SK-N-SH treated with all-trans-retinoic acid at 6 μM for 48 hours (cell line): Measurements from ENCODE around the gene AKIP1.
"Not testable (repeated sequence)": the region's sequence is repeated elsewhere in the genome, so short reads cannot be mapped to it uniquely, and the experiment has no call there.

Experiments used
- ATAC-seq: fragments of 200-7000 bp; cut with Tn5 transposase; 3 replicates; pipeline ENCODE4 v1.9.1; 2020; ENCODE audit warnings: mild to moderate bottlenecking, moderate library complexity
- ARNTL ChIP-seq: fragments of 450-650 bp; formaldehyde crosslinking; IDR thresholded peaks from 2 replicates; pipeline ENCODE4 v1.5.0; 2020; ENCODE audit warnings: low read depth, mild to moderate bottlenecking, moderate library complexity, borderline replicate concordance
- BACH2 ChIP-seq: fragments of 250-450 bp; sonication (Bioruptor Pico); IDR thresholded peaks from 2 replicates; pipeline ENCODE4 v1.9.0; 2021; ENCODE audit warnings: mild to moderate bottlenecking, borderline replicate concordance
- CSDC2 ChIP-seq: fragments of 250-450 bp; sonication (Bioruptor Pico); IDR thresholded peaks from 2 replicates; pipeline ENCODE4 v1.5.0; 2020; ENCODE audit warnings: mild to moderate bottlenecking, moderate library complexity
- ESRRG ChIP-seq: fragments of 250-450 bp; sonication (Bioruptor Pico); IDR thresholded peaks from 2 replicates; pipeline ENCODE4 v1.6.1; 2021; ENCODE audit warnings: mild to moderate bottlenecking
- GLIS3 ChIP-seq: fragments of 250-450 bp; sonication (Bioruptor Pico); IDR thresholded peaks from 2 replicates; pipeline ENCODE4 v1.5.0; 2020; ENCODE audit warnings: mild to moderate bottlenecking, moderate library complexity
- ISL1 ChIP-seq: fragments of 250-450 bp; sonication (Bioruptor Pico); IDR thresholded peaks from 2 replicates; pipeline ENCODE4 v2.1.2; 2022; ENCODE audit warnings: mild to moderate bottlenecking, moderate library complexity
- OSR1 ChIP-seq: fragments of 250-450 bp; sonication (Bioruptor Pico); IDR thresholded peaks from 2 replicates; pipeline ENCODE4 v1.8.0; 2022; ENCODE audit warnings: moderate library complexity, mild to moderate bottlenecking, inconsistent platforms
- PPARA ChIP-seq: fragments of 250-450 bp; sonication (Bioruptor Pico); IDR thresholded peaks from 2 replicates; pipeline ENCODE4 v1.5.0; 2020; ENCODE audit warnings: mild to moderate bottlenecking, borderline replicate concordance
- RARB ChIP-seq: fragments of 250-450 bp; sonication (Bioruptor Pico); IDR thresholded peaks from 2 replicates; pipeline ENCODE4 v1.8.0; 2021; ENCODE audit warnings: mild to moderate bottlenecking, moderate library complexity
- SNAI2 ChIP-seq: fragments of 250-450 bp; sonication (Bioruptor Pico); IDR thresholded peaks from 2 replicates; pipeline ENCODE4 v1.5.0; 2020; ENCODE audit warnings: mild to moderate bottlenecking, moderate library complexity
- TCF4 ChIP-seq: fragments of 250-450 bp; sonication (Bioruptor Pico); IDR thresholded peaks from 2 replicates; pipeline ENCODE4 v1.8.0; 2021; ENCODE audit warnings: mild to moderate bottlenecking, moderate library complexity, borderline replicate concordance
- TOX ChIP-seq: fragments of 250-450 bp; sonication (Bioruptor Pico); IDR thresholded peaks from 2 replicates; pipeline ENCODE4 v1.8.0; 2021; ENCODE audit warnings: mild to moderate bottlenecking, moderate library complexity, borderline replicate concordance
- ZC3H10 ChIP-seq: fragments of 250-450 bp; sonication (Bioruptor Pico); IDR thresholded peaks from 2 replicates; pipeline ENCODE4 v1.5.1; 2021; ENCODE audit warnings: mild to moderate bottlenecking, moderate library complexity
- ZFP3 ChIP-seq: fragments of 250-450 bp; sonication (Bioruptor Pico); IDR thresholded peaks from 2 replicates; pipeline ENCODE4 v1.5.0; 2020; ENCODE audit warnings: mild to moderate bottlenecking, moderate library complexity
- ZFP30 ChIP-seq: fragments of 450-650 bp; formaldehyde crosslinking; IDR thresholded peaks from 2 replicates; pipeline ENCODE4 v1.5.0; 2022; ENCODE audit warnings: mild to moderate bottlenecking, moderate library complexity
- ZNF565 ChIP-seq: fragments of 450-650 bp; formaldehyde crosslinking; conservative IDR thresholded peaks from 2 replicates; pipeline ENCODE4 v1.5.0; 2020; ENCODE audit warnings: low read depth, mild to moderate bottlenecking, moderate library complexity
- ZNF70 ChIP-seq: fragments of 450-650 bp; formaldehyde crosslinking; IDR thresholded peaks from 2 replicates; pipeline ENCODE4 v1.5.0; 2020; ENCODE audit warnings: mild to moderate bottlenecking, moderate library complexity
- ZNF8 ChIP-seq: fragments of 450-650 bp; formaldehyde crosslinking; IDR thresholded peaks from 2 replicates; pipeline ENCODE4 v1.5.0; 2020; ENCODE audit warnings: mild to moderate bottlenecking, moderate library complexity
- TF ChIP-seq, protein P1 (sequence below): fragments of 250-450 bp; sonication (Bioruptor Pico); IDR thresholded peaks from 2 replicates; pipeline ENCODE4 v1.5.1; 2020; ENCODE audit warnings: low read depth, mild to moderate bottlenecking, moderate library complexity
- TF ChIP-seq, protein P2 (sequence below): fragments of 250-450 bp; sonication (Bioruptor Pico); IDR thresholded peaks from 2 replicates; pipeline ENCODE4 v1.8.0; 2020; ENCODE audit warnings: mild to moderate bottlenecking, moderate library complexity, borderline replicate concordance
- TF ChIP-seq, protein P3 (sequence below): fragments of 250-450 bp; sonication (Bioruptor Pico); IDR thresholded peaks from 2 replicates; pipeline ENCODE4 v1.5.1; 2021; ENCODE audit warnings: mild to moderate bottlenecking, moderate library complexity
- TF ChIP-seq, protein P4 (sequence below): fragments of 250-450 bp; sonication (Bioruptor Pico); IDR thresholded peaks from 2 replicates; pipeline ENCODE4 v1.5.0; 2020; ENCODE audit warnings: mild to moderate bottlenecking, moderate library complexity

AKIP1 gene

DNA sequence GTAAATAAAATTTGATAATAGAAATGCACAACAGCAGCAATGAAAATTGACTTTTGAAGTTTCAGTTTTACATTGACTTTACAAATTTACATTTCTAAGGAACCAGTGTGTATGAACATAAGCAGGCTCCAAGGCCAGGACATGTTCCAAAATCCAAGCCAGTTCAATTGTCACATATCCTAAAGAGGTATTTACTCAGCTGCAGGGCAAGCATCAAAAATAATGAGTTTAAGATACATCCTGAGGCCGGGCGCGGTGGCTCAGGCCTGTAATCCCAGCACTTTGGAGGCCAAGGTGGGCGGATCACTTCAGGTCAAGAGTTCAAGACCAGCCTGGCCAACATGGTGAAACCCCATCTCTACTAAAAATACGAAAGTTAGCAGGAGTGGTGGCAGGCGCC, 39.0 kb upstream of the AKIP1 start (continued):
- TF ChIP-seq, protein P1, sequence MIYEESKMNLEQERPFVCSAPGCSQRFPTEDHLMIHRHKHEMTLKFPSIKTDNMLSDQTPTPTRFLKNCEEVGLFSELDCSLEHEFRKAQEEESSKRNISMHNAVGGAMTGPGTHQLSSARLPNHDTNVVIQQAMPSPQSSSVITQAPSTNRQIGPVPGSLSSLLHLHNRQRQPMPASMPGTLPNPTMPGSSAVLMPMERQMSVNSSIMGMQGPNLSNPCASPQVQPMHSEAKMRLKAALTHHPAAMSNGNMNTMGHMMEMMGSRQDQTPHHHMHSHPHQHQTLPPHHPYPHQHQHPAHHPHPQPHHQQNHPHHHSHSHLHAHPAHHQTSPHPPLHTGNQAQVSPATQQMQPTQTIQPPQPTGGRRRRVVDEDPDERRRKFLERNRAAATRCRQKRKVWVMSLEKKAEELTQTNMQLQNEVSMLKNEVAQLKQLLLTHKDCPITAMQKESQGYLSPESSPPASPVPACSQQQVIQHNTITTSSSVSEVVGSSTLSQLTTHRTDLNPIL (CRISPR knock-in tag), result no peak
- TF ChIP-seq ESRRG (CRISPR knock-in tag) (no peak), OSR1 (CRISPR knock-in tag) (no peak)

DNA sequence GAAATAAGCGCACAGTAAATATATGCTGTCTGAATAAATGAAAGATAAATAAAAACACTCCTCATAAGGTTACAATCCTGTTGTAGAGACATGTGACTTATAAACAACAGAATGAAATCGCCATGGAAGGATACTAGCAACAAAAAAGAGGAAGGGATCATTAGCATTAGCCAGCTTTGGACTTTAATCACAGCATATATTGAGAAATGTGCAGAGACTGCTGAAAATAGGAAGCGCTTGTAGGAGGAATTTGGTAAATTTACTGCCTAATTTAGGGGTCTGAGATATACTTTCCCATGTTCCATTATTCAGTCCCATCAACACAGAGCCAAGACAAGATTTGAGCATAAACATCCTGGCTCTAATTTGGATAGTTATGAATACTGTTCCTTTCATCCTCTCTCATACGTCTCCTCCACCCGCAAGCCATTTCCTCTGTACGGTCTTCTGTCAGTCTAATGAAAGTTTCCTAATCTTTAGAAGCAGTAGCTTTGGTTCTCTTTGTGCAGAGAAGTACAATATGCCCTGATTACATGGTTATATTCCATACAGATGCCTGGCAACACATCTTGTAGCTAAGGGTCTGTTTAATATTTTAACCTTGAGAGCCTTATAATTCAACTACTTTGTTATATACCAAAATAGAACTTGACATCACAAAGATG, 37.1 kb upstream of the AKIP1 start:
- no peak for ATAC-seq
- TF ChIP-seq TOX (CRISPR knock-in tag) (no peak), CSDC2 (CRISPR knock-in tag) (no peak), PPARA (CRISPR knock-in tag) (no peak), ZNF70 (no peak), BACH2 (CRISPR knock-in tag) (no peak)
- TF ChIP-seq, all 23 proteins: peak for 0

DNA sequence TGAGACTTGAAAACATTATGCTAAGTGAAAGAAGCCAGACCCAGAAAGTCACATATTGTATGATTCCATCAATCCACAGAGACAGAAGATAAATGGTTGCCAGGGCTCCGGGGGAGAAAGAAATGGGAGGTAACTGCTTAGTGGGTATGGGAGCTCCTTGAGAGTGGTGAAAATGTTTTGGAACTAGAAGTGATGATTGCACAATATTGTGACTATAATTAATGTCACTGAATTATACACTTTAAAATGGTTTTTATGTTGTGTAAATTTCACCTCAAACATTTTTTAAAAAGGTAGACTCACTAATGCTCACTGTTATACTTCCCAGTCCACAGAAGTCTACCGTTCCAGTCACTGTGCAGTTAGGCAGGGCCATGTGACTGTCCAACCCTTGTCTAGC, 32.2 kb upstream of the AKIP1 start:
- TF ChIP-seq BACH2 (CRISPR knock-in tag) (no peak), ZNF70 (no peak), ZFP3 (CRISPR knock-in tag) (no peak), OSR1 (CRISPR knock-in tag) (no peak), SNAI2 (CRISPR knock-in tag) (no peak), TOX (CRISPR knock-in tag) (no peak), ARNTL (no peak), ZNF8 (CRISPR knock-in tag) (no peak), ZC3H10 (CRISPR knock-in tag) (no peak)
- TF ChIP-seq, protein P2, sequence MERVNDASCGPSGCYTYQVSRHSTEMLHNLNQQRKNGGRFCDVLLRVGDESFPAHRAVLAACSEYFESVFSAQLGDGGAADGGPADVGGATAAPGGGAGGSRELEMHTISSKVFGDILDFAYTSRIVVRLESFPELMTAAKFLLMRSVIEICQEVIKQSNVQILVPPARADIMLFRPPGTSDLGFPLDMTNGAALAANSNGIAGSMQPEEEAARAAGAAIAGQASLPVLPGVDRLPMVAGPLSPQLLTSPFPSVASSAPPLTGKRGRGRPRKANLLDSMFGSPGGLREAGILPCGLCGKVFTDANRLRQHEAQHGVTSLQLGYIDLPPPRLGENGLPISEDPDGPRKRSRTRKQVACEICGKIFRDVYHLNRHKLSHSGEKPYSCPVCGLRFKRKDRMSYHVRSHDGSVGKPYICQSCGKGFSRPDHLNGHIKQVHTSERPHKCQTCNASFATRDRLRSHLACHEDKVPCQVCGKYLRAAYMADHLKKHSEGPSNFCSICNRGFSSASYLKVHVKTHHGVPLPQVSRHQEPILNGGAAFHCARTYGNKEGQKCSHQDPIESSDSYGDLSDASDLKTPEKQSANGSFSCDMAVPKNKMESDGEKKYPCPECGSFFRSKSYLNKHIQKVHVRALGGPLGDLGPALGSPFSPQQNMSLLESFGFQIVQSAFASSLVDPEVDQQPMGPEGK (CRISPR knock-in tag), result no peak
- TF ChIP-seq, protein P3, sequence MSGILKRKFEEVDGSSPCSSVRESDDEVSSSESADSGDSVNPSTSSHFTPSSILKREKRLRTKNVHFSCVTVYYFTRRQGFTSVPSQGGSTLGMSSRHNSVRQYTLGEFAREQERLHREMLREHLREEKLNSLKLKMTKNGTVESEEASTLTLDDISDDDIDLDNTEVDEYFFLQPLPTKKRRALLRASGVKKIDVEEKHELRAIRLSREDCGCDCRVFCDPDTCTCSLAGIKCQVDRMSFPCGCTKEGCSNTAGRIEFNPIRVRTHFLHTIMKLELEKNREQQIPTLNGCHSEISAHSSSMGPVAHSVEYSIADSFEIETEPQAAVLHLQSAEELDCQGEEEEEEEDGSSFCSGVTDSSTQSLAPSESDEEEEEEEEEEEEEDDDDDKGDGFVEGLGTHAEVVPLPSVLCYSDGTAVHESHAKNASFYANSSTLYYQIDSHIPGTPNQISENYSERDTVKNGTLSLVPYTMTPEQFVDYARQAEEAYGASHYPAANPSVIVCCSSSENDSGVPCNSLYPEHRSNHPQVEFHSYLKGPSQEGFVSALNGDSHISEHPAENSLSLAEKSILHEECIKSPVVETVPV, result no peak
- TF ChIP-seq, protein P1 (CRISPR knock-in tag), result no peak
- no peak for ATAC-seq

DNA sequence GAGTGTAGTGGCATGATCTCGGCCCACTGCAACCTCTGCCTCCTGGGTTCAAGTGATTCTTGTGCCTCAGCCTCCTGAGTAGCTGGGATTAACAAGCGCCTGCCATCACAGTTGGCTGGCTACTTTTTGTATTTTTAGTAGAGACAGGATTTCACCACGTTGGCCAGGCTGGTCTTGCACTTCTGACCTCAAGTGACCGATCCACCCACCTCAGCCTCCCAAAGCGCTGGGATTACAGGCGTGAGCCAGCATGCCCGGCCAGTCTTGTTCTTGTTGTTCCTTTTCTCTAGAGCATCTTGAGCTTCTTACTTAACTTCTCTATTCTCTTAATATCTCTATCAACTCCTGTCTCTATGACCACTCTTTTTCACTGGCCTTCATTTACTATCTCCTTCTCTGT, 29.4 kb upstream of the AKIP1 start:
- ATAC-seq, result not testable (repeated sequence)

DNA sequence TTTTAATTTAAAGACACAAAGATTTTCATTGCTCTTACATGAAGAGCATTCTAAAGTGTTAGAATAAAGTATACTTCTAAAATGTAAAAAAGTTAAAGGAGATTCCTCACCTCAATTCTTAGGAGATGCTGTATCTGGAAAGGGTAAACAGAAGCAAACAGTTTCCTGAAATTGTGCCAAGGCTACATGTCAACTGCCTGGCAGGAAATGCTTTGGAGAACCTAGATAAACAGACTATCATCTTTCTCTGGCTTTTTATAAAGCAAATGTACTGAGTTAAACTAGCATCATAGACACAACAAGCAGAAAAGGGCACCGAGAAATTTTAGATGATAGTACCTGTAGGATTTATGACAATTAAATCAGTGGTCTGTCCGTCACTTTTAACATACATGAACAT, 24.7 kb upstream of the AKIP1 start:
- peak; percentile 48; the same call in 2 of the 3 replicates for ATAC-seq
- TF ChIP-seq ISL1 (CRISPR knock-in tag) (no peak), RARB (CRISPR knock-in tag) (no peak), TOX (CRISPR knock-in tag) (no peak), ZNF70 (no peak), TCF4 (CRISPR knock-in tag) (no peak), ZFP3 (CRISPR knock-in tag) (no peak), ARNTL (no peak), OSR1 (CRISPR knock-in tag) (no peak), ZC3H10 (CRISPR knock-in tag) (no peak), ZFP30 (no peak), ZNF565 (CRISPR knock-in tag) (no peak), GLIS3 (CRISPR knock-in tag) (no peak)
- TF ChIP-seq, protein P2 (CRISPR knock-in tag), result no peak
- TF ChIP-seq, protein P4, sequence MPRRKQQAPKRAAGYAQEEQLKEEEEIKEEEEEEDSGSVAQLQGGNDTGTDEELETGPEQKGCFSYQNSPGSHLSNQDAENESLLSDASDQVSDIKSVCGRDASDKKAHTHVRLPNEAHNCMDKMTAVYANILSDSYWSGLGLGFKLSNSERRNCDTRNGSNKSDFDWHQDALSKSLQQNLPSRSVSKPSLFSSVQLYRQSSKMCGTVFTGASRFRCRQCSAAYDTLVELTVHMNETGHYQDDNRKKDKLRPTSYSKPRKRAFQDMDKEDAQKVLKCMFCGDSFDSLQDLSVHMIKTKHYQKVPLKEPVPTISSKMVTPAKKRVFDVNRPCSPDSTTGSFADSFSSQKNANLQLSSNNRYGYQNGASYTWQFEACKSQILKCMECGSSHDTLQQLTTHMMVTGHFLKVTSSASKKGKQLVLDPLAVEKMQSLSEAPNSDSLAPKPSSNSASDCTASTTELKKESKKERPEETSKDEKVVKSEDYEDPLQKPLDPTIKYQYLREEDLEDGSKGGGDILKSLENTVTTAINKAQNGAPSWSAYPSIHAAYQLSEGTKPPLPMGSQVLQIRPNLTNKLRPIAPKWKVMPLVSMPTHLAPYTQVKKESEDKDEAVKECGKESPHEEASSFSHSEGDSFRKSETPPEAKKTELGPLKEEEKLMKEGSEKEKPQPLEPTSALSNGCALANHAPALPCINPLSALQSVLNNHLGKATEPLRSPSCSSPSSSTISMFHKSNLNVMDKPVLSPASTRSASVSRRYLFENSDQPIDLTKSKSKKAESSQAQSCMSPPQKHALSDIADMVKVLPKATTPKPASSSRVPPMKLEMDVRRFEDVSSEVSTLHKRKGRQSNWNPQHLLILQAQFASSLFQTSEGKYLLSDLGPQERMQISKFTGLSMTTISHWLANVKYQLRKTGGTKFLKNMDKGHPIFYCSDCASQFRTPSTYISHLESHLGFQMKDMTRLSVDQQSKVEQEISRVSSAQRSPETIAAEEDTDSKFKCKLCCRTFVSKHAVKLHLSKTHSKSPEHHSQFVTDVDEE (CRISPR knock-in tag), result no peak

DNA sequence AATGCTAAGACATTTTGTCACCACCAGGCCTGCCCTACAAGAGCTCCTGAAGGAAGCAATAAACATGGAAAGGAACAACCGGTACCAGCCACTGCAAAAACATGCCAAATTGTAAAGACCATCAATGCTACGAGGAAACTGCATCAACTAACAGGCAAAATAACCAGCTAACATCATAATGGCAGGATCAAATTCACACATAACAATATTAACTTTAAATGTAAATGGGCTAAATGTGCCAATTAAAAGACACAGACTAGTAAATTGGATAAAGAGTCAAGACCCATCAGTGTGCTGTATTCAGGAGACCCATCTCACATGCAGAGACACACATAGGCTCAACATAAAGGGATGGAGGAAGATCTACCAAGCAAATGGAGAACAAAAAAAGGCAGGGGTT, 19.8 kb upstream of the AKIP1 start:
- ATAC-seq, result not testable (repeated sequence)
